GM19240 (cell line): ENCODE data around the gene ARL17B.
A peak's percentile ranks its signal among the peaks of the same experiment; 100 is the strongest.
"Not testable (repeated sequence)": the region's sequence is repeated elsewhere in the genome, so short reads cannot be mapped to it uniquely, and the experiment has no call there.

ENCODE experiments used
- DNase-seq: peaks from one replicate; pipeline ENCODE4 v3.0.0; 2011; ENCODE audit warnings: low spot score; ENCODE audit not compliant: insufficient read length

Gene ARL17B

GRCh38 chr17:46252804-46253203 is 108.8 kb downstream of the ARL17B start:
- not testable (repeated sequence) for DNase-seq

- DNase-seq: not testable (repeated sequence)
Measured at GRCh38 chr17:46249153-46249552, 112.4 kb downstream of the ARL17B start.

- DNase-seq: not testable (repeated sequence)
Measured at GRCh38 chr17:46244949-46245768, 116.4 kb downstream of the ARL17B start.

GRCh38 chr17:46244339-46244913 is 117.1 kb downstream of the ARL17B start:
- not testable (repeated sequence) for DNase-seq

- not testable (repeated sequence) for DNase-seq
Measured at GRCh38 chr17:46243928-46244327, 117.6 kb downstream of the ARL17B start.

- DNase-seq: not testable (repeated sequence)
Measured at GRCh38 chr17:46243505-46243904, 118.1 kb downstream of the ARL17B start.

GRCh38 chr17:46231359-46231758 is 130.2 kb downstream of the ARL17B start:
- DNase-seq: not testable (repeated sequence)

GRCh38 chr17:46225274-46225794 is 136.2 kb downstream of the ARL17B start:
- DNase-seq: peak; percentile 69

- not testable (repeated sequence) for DNase-seq
Measured at GRCh38 chr17:46224864-46225263, 136.7 kb downstream of the ARL17B start.
